GM21515 (cell line): Measurements from ENCODE around the gene AREL1.
A peak's percentile ranks its signal among the peaks of the same experiment; 100 is the strongest.

Experiments used
- ATAC-seq: cut with Tn5 transposase; IDR thresholded peaks from one replicate; pipeline ENCODE4 v1.9.1; 2021; ENCODE audit not compliant: unreplicated experiment

The AREL1 gene

GRCh38 chr14:74697976-74698375, 14.9 kb downstream of the AREL1 start:
- ATAC-seq = no peak

- no peak for ATAC-seq
These were observed 15.3 kb downstream of the AREL1 start for GRCh38 chr14:74697543-74697942.

- ATAC-seq = no peak
These were observed 15.9 kb downstream of the AREL1 start for GRCh38 chr14:74697011-74697410.

- no peak for ATAC-seq
These were observed 17.5 kb downstream of the AREL1 start for GRCh38 chr14:74695406-74695805.

GRCh38 chr14:74693191-74693590, 19.7 kb downstream of the AREL1 start:
- no peak for ATAC-seq

- no peak for ATAC-seq
These were observed 21.4 kb downstream of the AREL1 start for GRCh38 chr14:74691456-74691855.

GRCh38 chr14:74685921-74686678, 26.8 kb downstream of the AREL1 start:
- ATAC-seq = no peak

GRCh38 chr14:74685056-74685455, 27.8 kb downstream of the AREL1 start:
- ATAC-seq = no peak

GRCh38 chr14:74684434-74684833, 28.4 kb downstream of the AREL1 start:
- peak; percentile 63 for ATAC-seq

GRCh38 chr14:74683406-74683805, 29.5 kb downstream of the AREL1 start:
- ATAC-seq = no peak

- ATAC-seq = no peak
These were observed 30.5 kb downstream of the AREL1 start for GRCh38 chr14:74682169-74682952.

- ATAC-seq = no peak
These were observed 37.7 kb downstream of the AREL1 start for GRCh38 chr14:74675219-74675618.

- no peak for ATAC-seq
These were observed 39.1 kb downstream of the AREL1 start for GRCh38 chr14:74673768-74674167.

- ATAC-seq = no peak
These were observed 41.1 kb downstream of the AREL1 start for GRCh38 chr14:74671789-74672188.

GRCh38 chr14:74670726-74671411, 42.0 kb downstream of the AREL1 start:
- no peak for ATAC-seq

GRCh38 chr14:74669846-74670245, 43.0 kb downstream of the AREL1 start:
- no peak for ATAC-seq

- no peak for ATAC-seq
These were observed 43.6 kb downstream of the AREL1 start for GRCh38 chr14:74669256-74669655.

- no peak for ATAC-seq
These were observed 45.1 kb downstream of the AREL1 start for GRCh38 chr14:74667758-74668157.

GRCh38 chr14:74664717-74665116, 48.2 kb downstream of the AREL1 start:
- ATAC-seq = no peak

- no peak for ATAC-seq
These were observed 49.0 kb downstream of the AREL1 start for GRCh38 chr14:74663884-74664283.

- no peak for ATAC-seq
These were observed 51.0 kb downstream of the AREL1 start for GRCh38 chr14:74661726-74662450.
